Stimulated activated CD4-positive, alpha-beta T cell treated with anti-CD3 and anti-CD28 coated beads, Interleukin-15, amount 100 ng/mL, for 24 hours (primary cell): ENCODE data around the gene DOCK2.

ENCODE experiments used
- DNase-seq: peaks from one replicate; pipeline ENCODE4 v3.0.0-alpha.2; 2020

The DOCK2 gene

GRCh38 chr5:170000155-170000554 lies 363.1 kb downstream of the DOCK2 start:
- DNase-seq, result no peak

DNA sequence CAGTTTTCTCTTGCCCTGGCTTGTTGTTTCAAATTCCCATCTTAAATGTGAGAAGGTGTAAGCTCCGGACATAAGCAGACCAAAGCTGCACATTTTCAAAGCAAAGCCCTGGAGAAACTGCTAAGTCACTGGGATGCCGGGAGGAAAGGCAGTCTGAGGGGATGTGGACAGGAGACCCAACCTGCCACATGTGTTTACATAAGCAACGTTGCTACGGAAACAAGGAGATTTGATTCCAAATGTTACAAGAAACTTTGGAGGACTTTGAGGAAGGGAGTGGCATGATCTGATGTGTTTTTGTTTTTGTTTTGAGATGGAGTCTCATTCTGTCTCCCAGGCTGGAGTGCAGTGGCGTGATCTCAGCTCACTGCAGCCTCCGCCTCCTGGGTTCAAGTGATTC lies 368.9 kb downstream of the DOCK2 start:
- no peak for DNase-seq

GRCh38 chr5:170008376-170008775 lies 371.3 kb downstream of the DOCK2 start:
- DNase-seq, result no peak

GRCh38 chr5:170010595-170010994 lies 373.5 kb downstream of the DOCK2 start:
- no peak for DNase-seq

GRCh38 chr5:170011751-170012150 lies 374.7 kb downstream of the DOCK2 start:
- DNase-seq, result no peak

- DNase-seq, result no peak
Observed at GRCh38 chr5:170012622-170013021, 375.5 kb downstream of the DOCK2 start.

DNA sequence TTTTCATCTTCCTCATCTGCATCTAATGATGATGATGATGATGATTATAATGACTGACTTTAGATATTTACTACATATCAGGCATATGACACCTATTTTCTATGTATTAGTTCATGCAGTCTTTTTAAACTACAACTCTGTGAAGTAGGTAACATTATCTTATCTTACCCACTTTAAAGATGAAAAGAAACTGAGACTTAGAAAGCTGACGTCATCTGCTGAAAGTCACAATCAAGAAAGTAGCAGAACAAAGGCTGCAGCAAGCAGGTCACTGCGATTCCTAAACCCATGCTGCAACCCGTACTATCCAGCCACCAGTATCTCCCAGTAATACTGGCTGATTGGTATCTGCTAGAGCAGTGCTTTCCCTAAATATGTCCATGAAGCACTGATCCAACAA lies 383.3 kb downstream of the DOCK2 start:
- DNase-seq, result no peak

DNA sequence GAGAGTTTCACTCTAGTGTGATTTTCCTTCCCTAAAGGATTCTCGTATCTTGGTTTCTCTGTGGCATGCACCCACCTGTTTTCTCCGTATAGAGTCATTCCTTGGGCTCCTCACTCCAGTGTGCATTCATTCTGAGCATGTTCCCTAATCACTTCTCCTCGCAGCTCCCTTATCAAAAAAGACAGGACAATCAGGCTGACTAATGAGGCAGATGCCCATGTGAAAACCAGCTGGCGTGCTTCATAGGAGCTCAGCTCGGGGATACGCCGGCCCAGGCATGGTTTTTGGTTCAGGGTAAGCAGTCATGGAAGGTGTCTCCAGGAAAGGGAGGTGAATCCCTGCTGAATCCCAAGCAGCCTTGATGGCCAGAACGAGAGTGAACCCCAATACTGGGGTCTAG lies 384.4 kb downstream of the DOCK2 start:
- DNase-seq, result no peak

GRCh38 chr5:170025853-170026252 lies 388.8 kb downstream of the DOCK2 start:
- no peak for DNase-seq

DNA sequence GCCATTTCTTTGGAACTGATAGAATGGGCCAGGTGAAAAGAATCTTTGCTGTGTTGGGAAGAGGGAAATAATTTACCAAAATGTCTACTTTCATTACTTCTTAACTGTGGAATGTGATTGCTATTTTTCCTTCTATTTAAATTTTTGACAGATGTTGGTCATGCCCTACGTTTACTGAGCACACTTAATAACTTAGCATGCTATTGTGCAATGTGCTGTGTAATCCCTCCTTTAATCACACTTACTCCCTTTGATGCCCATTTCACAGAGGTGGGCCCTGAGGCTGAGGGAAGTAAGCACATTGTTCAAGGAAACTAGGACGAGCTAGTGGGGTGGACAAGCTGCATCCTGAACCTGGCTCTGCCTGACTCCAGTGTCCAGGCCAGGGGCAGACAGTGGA lies 391.0 kb downstream of the DOCK2 start:
- DNase-seq, result no peak

DNA sequence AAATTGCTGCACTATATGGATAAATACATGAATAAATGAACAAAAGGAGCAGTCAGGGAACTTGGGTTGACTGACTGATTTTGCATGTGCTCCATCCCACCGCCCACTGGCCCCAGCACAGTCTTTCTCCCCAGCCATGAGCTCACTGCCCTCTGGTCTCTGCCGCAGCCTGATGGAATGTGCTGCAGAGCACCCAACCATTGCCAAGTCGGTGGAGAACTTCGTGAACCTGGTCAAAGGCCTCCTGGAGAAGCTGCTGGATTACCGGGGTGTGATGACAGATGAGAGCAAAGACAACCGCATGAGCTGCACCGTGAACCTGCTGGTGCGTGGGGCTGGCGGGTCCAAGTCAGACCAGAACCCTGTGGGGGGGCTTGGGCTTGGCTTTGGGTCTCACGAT lies 397.2 kb downstream of the DOCK2 start:
- DNase-seq, result no peak

GRCh38 chr5:170038241-170038640 lies 401.2 kb downstream of the DOCK2 start:
- no peak for DNase-seq

DNA sequence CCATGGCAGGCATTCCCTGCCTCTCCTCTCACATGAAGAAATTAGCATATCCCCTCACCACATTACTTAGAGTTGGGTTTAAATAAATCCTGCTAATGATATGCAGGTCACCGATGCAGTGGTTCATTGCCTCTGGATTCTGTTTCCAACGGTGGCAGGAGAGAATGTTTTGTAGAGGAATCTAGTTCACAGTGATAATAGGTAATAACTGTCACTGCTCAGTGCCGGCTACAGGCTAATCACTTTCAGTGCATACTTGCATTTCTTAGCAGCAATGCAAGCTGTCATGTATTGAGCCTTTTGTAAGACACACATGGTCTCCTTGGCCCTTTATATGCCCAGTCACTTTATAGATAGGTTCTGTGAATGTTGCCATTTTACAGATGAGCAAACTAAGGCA lies 402.8 kb downstream of the DOCK2 start:
- no peak for DNase-seq

- DNase-seq, result no peak
Observed at GRCh38 chr5:170046241-170046640, 409.2 kb downstream of the DOCK2 start.

- DNase-seq, result no peak
Observed at GRCh38 chr5:170049713-170050112, 412.6 kb downstream of the DOCK2 start.

DNA sequence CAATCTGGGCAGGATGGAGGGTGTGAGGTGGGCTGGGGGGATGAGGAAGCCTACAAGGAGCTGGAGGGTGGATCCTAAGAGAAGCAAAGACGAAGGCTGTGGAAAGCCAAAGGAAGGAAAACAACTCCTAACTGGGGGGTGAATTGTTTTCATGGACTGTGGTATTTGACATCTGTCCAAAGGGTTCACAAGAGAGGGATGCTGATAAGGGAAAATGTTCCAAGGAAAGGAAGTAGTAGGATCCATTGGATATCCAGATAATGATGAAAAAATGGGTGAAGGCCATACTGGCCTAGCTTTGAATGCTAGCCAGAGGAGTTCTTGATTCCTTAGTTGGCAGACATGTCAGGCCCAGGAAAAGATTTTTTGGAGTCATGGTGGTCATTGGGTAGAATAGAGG lies 416.8 kb downstream of the DOCK2 start:
- DNase-seq, result no peak

DNA sequence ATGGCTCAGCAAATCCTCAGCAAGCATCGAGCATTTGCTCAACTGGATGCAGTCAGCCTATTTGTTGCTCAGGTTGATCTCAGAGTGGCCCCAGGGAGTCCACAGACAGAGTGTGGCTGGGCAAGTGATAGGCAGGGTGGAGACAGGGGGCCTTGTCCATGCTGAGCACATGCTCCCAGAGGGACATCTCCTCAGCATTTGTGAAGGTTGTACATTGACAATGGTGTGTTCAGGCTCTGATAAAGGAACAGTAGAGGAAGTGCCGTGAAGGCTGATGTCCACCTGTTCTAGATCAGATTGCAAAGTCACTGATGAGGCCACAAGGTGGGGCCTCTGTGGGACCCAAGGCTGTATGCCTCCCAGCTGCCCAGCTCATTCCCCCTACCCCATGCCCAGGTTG lies 418.5 kb downstream of the DOCK2 start:
- DNase-seq, result no peak

GRCh38 chr5:170056561-170057267 lies 419.6 kb downstream of the DOCK2 start:
- no peak for DNase-seq

DNA sequence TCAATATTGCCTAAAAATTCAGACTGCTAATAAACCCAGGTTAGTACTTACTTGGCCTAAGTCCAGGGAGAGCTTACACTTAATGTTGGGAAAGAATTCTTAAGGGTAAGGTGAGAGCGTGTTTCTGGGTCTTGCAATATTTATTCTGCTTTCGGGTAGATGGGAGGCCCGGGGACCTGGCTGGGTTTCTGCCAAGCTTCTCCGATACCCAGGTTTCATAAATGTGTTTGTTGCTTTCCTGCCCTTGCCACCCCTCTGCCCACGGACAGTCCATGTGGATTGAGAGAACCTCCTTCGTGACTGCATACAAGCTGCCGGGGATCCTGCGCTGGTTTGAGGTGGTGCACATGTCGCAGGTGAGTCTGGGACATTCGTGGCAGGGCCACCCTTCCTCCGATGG lies 420.2 kb downstream of the DOCK2 start:
- DNase-seq, result no peak

GRCh38 chr5:170059221-170059620 lies 422.1 kb downstream of the DOCK2 start:
- no peak for DNase-seq

DNA sequence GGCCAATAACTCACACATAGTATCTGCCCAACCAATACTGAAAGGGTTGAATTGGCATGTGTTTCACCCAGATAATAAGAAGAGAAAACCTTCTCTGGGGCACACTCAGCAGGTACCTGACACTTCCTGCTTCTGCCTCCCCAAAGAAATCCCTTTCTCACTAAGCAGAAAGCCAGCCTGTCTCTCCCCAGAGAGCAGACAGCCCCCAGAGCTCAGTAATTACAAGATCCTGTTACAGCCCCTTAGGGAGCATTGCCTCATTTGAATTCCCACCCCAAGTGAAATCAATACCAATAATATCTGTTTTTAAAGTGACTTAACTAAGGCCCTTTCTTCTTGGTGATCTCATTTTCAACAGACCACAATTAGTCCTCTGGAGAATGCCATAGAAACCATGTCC lies 430.1 kb downstream of the DOCK2 start:
- no peak for DNase-seq

DNA sequence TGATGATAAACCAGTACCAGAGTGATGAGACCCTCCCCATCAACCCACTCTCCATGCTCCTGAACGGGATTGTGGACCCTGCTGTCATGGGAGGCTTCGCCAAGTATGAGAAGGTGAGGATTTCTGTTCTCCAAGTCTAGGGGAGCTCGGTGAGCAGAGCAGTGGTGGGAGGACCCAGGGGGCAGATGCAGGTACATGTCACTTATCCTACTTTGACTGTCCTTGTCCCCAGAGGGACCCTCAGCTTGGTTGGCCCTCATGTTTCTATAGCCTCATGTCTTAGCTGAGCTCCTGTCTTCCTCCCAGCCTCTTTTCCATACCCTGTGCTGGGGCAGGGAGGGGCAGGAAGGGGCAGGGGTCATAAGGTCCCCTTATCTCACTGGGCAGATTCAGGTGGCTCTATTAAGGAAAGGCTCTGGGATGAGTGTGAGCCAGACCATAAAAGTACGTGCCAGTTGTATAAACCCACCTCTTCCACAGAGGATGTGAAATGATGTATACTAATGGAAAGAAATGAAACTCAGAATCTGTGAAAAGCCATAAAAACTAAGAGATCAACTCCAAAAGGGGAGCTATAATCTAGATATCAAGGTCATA lies 430.6 kb downstream of the DOCK2 start:
- DNase-seq, result no peak

DNA sequence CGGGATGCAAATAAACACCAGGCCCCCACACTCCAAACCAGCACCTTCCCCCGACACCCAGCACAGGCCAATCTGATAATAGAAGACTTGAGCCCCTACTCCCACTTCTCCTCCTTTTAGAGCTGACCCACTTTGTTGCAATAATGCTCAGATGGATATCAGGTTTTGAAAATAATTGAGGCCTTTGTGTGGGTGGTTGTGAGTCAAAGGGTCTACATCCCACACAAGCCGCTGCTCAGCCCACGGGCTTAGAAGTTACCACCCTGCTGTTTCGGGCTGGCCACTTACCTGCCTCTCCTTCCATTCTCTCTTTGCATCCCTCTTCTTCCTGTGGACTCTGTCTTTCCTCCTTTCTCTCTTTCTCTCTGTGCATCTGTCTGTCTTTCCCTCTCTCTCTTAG lies 432.4 kb downstream of the DOCK2 start:
- DNase-seq, result no peak

GRCh38 chr5:170070556-170071412 lies 433.7 kb downstream of the DOCK2 start:
- peak; percentile 29 for DNase-seq
